Right lobe of liver (tissue), 6 donors: ENCODE results near the gene SASH1. TPM values are rescaled to one million over a fixed set of nuclear protein-coding genes. Genes with fewer than 3 reads are reported as not detected.
A peak's percentile ranks its signal among the peaks of the same experiment; 100 is the strongest.

ENCODE experiments used
- ATAC-seq, 4 donors: fragments of 200-7000 bp; cut with Tn5 transposase; one replicate each; pipeline ENCODE4 v1.9.1; 2020; ENCODE audit warnings: mild to moderate bottlenecking in 4 of 4, moderate library complexity in 4 of 4
- DNase-seq, 3 donors: peaks; one replicate each; pipeline ENCODE4 v3.0.0-alpha.2; 2020
- H3K27ac ChIP-seq, 3 donors: fragments of 200-600 bp; one replicate each; pipeline ENCODE4 v1.8.0; 2022
- H3K27me3 ChIP-seq, 2 donors: fragments of 200-600 bp; one replicate each; pipeline ENCODE4 v1.8.0; 2022
- H3K36me3 ChIP-seq, 4 donors: fragments of 200-600 bp; sonication (generic) in 1 of 4; one replicate each; pipeline versions ENCODE4 v1.5.1 to v1.8.0; 2017 to 2022; ENCODE audit warnings: control low read depth in 1 of 4
- H3K4me1 ChIP-seq, 4 donors: fragments of 200-600 bp; sonication (generic) in 1 of 4; one replicate each; pipeline versions ENCODE4 v1.5.1 to v1.8.0; 2017 to 2022; ENCODE audit warnings: control low read depth in 1 of 4
- H3K4me3 ChIP-seq, 3 donors: fragments of 200-600 bp; one replicate each; pipeline ENCODE4 v1.8.0; 2022
- H3K9me3 ChIP-seq, 4 donors: fragments of 200-600 bp; sonication (generic) in 1 of 4; one replicate each; pipeline versions ENCODE4 v1.5.1 to v1.8.0; 2017 to 2022; ENCODE audit warnings: control low read depth in 1 of 4
- POLR2A ChIP-seq: fragments of 450-650 bp; IDR thresholded peaks from one replicate; pipeline ENCODE4 v1.6.1; 2017; ENCODE audit warnings: antibody characterized with exemption, mild to moderate bottlenecking
- WGBS: methylation state at CpG from one replicate; pipeline ENCODE4 v1.1.6; 2018; ENCODE audit warnings: low coverage, low lambda C conversion rate; ENCODE audit not compliant: insufficient coverage; ENCODE audit errors: missing lambda C conversion rate; 5-methylcytosine and 5-hydroxymethylcytosine counted together
- intact Hi-C, 2 donors: fragments of 100-400 bp; cut with DNase I; formaldehyde crosslinking; loops; one replicate each; pipeline versions ENCODE4 v1.11.2 to v1.14.1; 2022
- total RNA-seq, 6 experiments: library from RNA; depleted of rRNA in 2 of 6; stranded (reverse); fragments of >200 nt in 2 of 6; fragmentation: NEBNext Ultra II Directional in 3 of 6; extraction: Animal tissue kit (Norgen Biotek cat#: 25700) in 3 of 6; gene quantifications; one replicate each; pipeline versions ENCODE4 v1.1.0 to v1.2.4, GENCODE V29; 2016 to 2023
- TF ChIP-seq, protein P1 (sequence below), 4 donors: fragments of 200-600 bp in 3 of 4; fragments of 450-650 bp in 1 of 4; IDR thresholded peaks; one replicate each; pipeline versions ENCODE4 v1.5.1 to v1.8.0; 2016 to 2022; ENCODE audit warnings: antibody characterized with exemption in 4 of 4, mild to moderate bottlenecking in 2 of 4
- donor health status: DM: no; HTN: yes; CAD: no.
- donor health status: DM: no; HTN: no; CAD: no.
- donor health status: DM: no; HTN: no; CAD: no.
- donor health status: DM: no; HTN: yes; CAD: no.
- donor health status: DM: no; HTN: yes; CAD: no.

SASH1 gene
- total RNA-seq, 6 experiments from 2014 or later, result 12.0 to 19.0 (median 15.8) TPM

DNA sequence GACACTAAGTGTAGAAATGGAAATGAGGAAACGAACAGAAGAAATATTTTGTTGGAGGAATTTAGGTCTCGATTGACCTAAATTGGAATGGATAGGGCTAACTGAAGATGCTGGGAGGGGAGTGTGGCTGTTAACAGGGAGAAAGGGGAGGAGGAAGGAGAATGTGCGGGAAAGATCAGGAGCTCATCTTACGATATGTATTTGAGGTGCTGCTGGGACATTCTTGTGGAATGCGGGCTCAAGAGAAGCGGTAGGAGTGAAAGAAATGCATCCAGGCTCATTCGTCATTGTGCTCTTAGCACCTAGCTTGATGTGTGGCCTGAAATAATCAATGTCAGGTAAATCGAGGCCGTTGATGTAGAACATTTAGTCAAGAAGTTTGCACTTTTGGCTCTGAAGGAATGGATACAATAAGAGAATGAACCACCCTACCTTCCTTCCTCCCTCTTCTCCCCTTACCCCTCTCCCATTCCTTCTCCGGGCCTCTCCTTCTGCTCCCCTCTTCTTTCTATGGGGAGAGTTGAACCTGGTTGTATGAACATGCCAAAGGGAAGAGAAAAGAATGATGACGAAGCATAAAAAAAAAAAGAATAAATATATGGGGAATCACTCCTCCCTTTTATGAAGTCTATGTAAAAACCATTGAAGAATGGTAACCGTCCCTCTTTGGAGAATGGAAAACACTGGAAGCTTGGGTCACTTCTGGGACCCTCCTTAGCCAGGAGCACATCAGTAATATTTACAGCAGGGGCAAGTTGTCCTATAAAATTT, 70.9 kb downstream of the SASH1 start:
- H3K4me3 ChIP-seq, result no peak overlapping the region
- H3K9me3 ChIP-seq, result no peaks in the 10 kb centered on the region
- no peak for DNase-seq
- no peaks in the 10 kb centered on the region for H3K4me1 ChIP-seq
- no peak for ATAC-seq
- H3K27ac ChIP-seq, result no peak overlapping the region
- H3K36me3 ChIP-seq, result no peaks in the 10 kb centered on the region
- H3K27me3 ChIP-seq, result no peaks in the 10 kb centered on the region
- TF ChIP-seq, protein P1, sequence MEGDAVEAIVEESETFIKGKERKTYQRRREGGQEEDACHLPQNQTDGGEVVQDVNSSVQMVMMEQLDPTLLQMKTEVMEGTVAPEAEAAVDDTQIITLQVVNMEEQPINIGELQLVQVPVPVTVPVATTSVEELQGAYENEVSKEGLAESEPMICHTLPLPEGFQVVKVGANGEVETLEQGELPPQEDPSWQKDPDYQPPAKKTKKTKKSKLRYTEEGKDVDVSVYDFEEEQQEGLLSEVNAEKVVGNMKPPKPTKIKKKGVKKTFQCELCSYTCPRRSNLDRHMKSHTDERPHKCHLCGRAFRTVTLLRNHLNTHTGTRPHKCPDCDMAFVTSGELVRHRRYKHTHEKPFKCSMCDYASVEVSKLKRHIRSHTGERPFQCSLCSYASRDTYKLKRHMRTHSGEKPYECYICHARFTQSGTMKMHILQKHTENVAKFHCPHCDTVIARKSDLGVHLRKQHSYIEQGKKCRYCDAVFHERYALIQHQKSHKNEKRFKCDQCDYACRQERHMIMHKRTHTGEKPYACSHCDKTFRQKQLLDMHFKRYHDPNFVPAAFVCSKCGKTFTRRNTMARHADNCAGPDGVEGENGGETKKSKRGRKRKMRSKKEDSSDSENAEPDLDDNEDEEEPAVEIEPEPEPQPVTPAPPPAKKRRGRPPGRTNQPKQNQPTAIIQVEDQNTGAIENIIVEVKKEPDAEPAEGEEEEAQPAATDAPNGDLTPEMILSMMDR (IDR thresholded peaks at IDR 0.05), result no peak
- no peak for TF ChIP-seq POLR2A
- intact Hi-C loops, result no loop called here
- WGBS, result 92% methylated on average over 8 of the region's 12 CpGs

DNA sequence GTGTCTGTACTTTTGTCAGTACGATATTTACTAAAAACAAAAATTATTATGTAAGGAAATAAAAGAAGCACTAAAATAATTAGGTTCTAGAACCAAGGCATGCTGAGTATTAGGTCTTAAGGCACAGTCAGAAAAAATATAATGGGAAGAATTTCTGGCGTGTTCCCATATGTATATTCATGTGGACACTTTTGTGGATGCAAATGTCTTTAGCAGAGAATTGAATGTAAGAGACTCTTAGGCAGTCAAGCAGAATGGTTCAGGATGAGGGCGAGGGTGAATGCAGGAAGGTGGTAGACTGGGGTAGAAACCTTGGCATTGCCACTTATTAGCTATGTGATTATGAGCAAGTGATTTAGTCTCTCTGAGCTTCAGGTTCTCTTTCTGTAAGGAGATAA, 71.5 kb downstream of the SASH1 start:
- TF ChIP-seq, protein P1 (IDR thresholded peaks at IDR 0.05), result no peak
- TF ChIP-seq POLR2A, result no peak
- Histone ChIP-seq H3K27me3 (no peaks in the 10 kb centered on the region), H3K36me3 (no peaks in the 10 kb centered on the region), H3K9me3 (no peaks in the 10 kb centered on the region), H3K27ac (no peak overlapping the region), H3K4me1 (no peaks in the 10 kb centered on the region), H3K4me3 (no peak overlapping the region)
- 91% methylated on average over 3 of the region's 3 CpGs for WGBS
- no peak for ATAC-seq
- no peak for DNase-seq
- intact Hi-C loops, result no loop called here

DNA sequence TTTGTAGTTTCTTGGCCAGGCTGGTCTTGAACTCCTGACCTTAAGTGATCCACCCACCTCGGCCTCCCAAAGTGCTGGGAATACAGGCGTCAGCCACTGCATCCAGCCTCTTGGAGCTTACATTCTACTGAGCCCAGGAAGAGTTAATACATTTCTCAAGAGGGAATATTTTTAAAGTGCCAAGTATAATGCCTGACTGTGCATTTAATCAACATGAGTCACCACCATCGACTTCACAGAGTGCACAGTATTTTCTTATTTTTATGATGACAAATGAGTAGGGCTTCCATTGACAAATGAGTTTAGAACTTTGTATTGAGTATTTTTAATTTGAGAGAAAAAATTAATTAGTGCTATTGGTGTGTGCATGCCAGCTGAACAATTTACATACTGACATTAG, 72.2 kb downstream of the SASH1 start:
- Histone ChIP-seq H3K36me3 (no peaks in the 10 kb centered on the region), H3K4me1 (no peaks in the 10 kb centered on the region), H3K9me3 (no peaks in the 10 kb centered on the region), H3K27ac (no peak overlapping the region), H3K4me3 (no peak overlapping the region), H3K27me3 (no peaks in the 10 kb centered on the region)
- ATAC-seq, result peak in 3 of 4 donors; percentile 40 to 65 (median 43)
- TF ChIP-seq, protein P1 (IDR thresholded peaks at IDR 0.05), result no peak
- TF ChIP-seq POLR2A, result no peak
- intact Hi-C loops, result no loop called here
- 63% methylated on average over 3 of the region's 3 CpGs for WGBS
- DNase-seq, result no peak

DNA sequence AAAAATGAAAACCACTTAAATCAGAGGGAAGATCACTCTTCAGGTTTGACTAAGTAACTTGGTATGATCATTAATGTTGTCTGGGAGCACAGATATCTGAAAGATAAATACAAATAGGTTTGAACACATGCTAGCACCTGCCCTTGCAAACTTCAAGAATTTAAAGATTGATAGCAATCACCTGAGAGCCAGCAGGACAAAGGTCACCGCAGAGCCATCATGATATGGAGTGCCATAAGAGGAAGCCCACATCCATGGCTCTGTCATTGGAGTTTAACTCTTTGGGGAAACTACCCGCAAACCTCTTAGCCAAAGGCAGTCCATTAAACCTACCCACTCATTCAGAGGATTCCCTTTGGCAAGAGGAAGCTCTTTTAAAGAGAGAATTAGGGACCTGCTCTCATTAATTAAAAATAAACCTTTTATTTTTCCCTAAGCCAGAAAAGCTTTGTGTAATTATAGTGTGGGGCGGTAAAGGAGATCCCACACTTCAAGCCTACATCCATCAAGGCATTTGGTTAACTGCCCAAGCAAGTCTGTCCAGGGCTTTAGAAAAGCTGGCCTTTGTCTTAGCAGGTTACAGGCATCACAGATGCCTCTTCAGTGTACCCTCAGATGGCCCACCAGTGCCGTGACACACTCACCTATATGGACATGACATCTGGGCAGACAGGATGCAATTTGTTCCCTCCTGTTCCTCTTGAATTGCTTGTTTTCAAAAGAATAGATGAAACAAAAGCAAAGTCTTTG, 73.0 kb downstream of the SASH1 start:
- TF ChIP-seq, protein P1 (IDR thresholded peaks at IDR 0.05), result no peak
- no peak for TF ChIP-seq POLR2A
- intact Hi-C loops, result no loop called here
- H3K36me3 ChIP-seq, result no peaks in the 10 kb centered on the region
- no peaks in the 10 kb centered on the region for H3K4me1 ChIP-seq
- no peak overlapping the region for H3K27ac ChIP-seq
- no peaks in the 10 kb centered on the region for H3K9me3 ChIP-seq
- H3K27me3 ChIP-seq, result no peaks in the 10 kb centered on the region
- H3K4me3 ChIP-seq, result no peak overlapping the region
- DNase-seq (no peak), ATAC-seq (no peak)
- 83% methylated on average over 4 of the region's 4 CpGs for WGBS
